K562 (cell line): ENCODE data around the gene SHANK3. TPM values are rescaled to one million over a fixed set of nuclear protein-coding genes. Genes with fewer than 3 reads are reported as not detected.

Experiments used
- ARHGAP35 ChIP-seq: fragments of 450-650 bp; IDR thresholded peaks from 2 replicates; pipeline ENCODE4 v1.6.1; 2018; ENCODE audit not compliant: partially characterized antibody
- HDGF ChIP-seq: fragments of 450-650 bp; IDR thresholded peaks from 2 replicates; pipeline ENCODE4 v1.6.1; 2016
- HNRNPL ChIP-seq: fragments of 200-400 bp; formaldehyde crosslinking; IDR thresholded peaks from 2 replicates; pipeline ENCODE4 v1.6.1; 2017; ENCODE audit warnings: low read depth, mild to moderate bottlenecking, low read length
- KDM5B ChIP-seq: fragments of 200-600 bp; sonication (generic); IDR thresholded peaks from 2 replicates; pipeline ENCODE4 v1.6.1; 2012; ENCODE audit warnings: low read depth, mild to moderate bottlenecking, moderate library complexity, low read length, control low read depth, inconsistent platforms; ENCODE audit not compliant: insufficient replicate concordance
- MCM2 ChIP-seq: fragments of 450-650 bp; IDR thresholded peaks from 2 replicates; pipeline ENCODE4 v1.6.1; 2017; ENCODE audit warnings: low read depth, mild to moderate bottlenecking
- MGA ChIP-seq: fragments of 450-650 bp; IDR thresholded peaks from 2 replicates; pipeline ENCODE4 v1.6.1; 2016; ENCODE audit warnings: mild to moderate bottlenecking, moderate library complexity
- MIER1 ChIP-seq: fragments of 450-650 bp; IDR thresholded peaks from 2 replicates; pipeline ENCODE4 v1.6.1; 2016; ENCODE audit warnings: antibody characterized with exemption, mild to moderate bottlenecking, low read depth
- NRF1 ChIP-seq, 2 experiments: fragments of 450-650 bp; IDR thresholded peaks in 1 of 2; conservative IDR thresholded peaks in 1 of 2; 2 replicates each; pipeline ENCODE4 v1.6.1; 2014; ENCODE audit warnings: mild to moderate bottlenecking in 2 of 2
- PHB2 ChIP-seq: fragments of 450-650 bp; IDR thresholded peaks from 2 replicates; pipeline ENCODE4 v1.6.1; 2017; ENCODE audit warnings: low read depth
- TRIM24 ChIP-seq, 2 experiments: fragments of 450-650 bp; IDR thresholded peaks; 2 replicates each; pipeline ENCODE4 v1.6.1; 2016
- UBTF ChIP-seq, 2 experiments: IDR thresholded peaks; 2 replicates each; pipeline ENCODE4 v1.6.1; 2012; ENCODE audit warnings: improper control_type of control experiment in 2 of 2, low read depth in 2 of 2, low read length in 2 of 2, borderline replicate concordance in 1 of 2
- ZBTB26 ChIP-seq: fragments of 450-650 bp; formaldehyde crosslinking; IDR thresholded peaks from 2 replicates; pipeline ENCODE4 v1.4.0; 2022; ENCODE audit warnings: missing genetic modification characterization
- ZNF121 ChIP-seq: sonication (generic); formaldehyde crosslinking; conservative IDR thresholded peaks from 2 replicates; pipeline ENCODE4 v1.8.0; 2022; ENCODE audit warnings: missing genetic modification reagents
- polyA plus RNA-seq, 8 experiments: library from polyadenylated mRNA; depleted of rRNA in 4 of 8; stranded (reverse) in 5 of 8; unstranded in 3 of 8; fragments of >200 nt; fragmentation: Nextera tagmentation in 2 of 8; fragmentation: Illumina TruSeq in 1 of 8; extraction: Ambion mirVana in 2 of 8; extraction: Trizol in 1 of 8; gene quantifications; 2 replicates each; pipeline versions ENCODE4 v1.2.1 to v1.2.3, GENCODE V29; 2011 to 2014; ENCODE audit warnings: inconsistent platforms in 1 of 8, missing spikeins in 1 of 8
- total RNA-seq, 7 experiments: library from RNA; depleted of rRNA in 6 of 7; stranded (reverse); fragments of >200 nt in 6 of 7; fragmentation: Illumina TruSeq in 2 of 7; extraction: Trizol in 2 of 7; gene quantifications; 2 replicates each; pipeline versions ENCODE4 v1.2.1 to v1.2.3, GENCODE V29; 2011 to 2021; ENCODE audit warnings: low replicate concordance in 1 of 7

The SHANK3 gene
- total and polyA plus RNA-seq, 9 of the 15 experiments (the other 6 are each of a cell fraction or from before 2014, with no cell fraction given) = 0.01 to 0.07 (median 0.03) TPM; not detected in 6

GRCh38 chr22:50628543-50629134 lies 44.0 kb upstream of the SHANK3 start (continued):
- TF ChIP-seq NRF1 (conservative IDR thresholded peaks at IDR 0.05 in 1 of 2, IDR thresholded peaks at IDR 0.05 in 1 of 2) (peak in 1 of 2 experiments; percentile 52; a peak in 2 of 4 replicates), ARHGAP35 (peak; percentile 30), MIER1 (0 out of 2 replicates have a peak, but pooled peaks have one; percentile 56), KDM5B (no peak), ZNF121 (CRISPR knock-in tag) (no peak), PHB2 (peak; percentile 31; the same call in 1 of the 2 replicates), MGA (peak; percentile 59; the same call in 1 of the 2 replicates), HDGF (peak; percentile 82; the same call in 1 of the 2 replicates), TRIM24 (IDR thresholded peaks at IDR 0.05) (peak in 1 of 2 experiments; percentile 29; a peak in 1 of 4 replicates), MCM2 (no peak), UBTF (IDR thresholded peaks at IDR 0.05; ENCODE audit: borderline replicate concordance in 1 of 2, low read depth in 2 of 2, low read length in 2 of 2) (peak in 1 of 2 experiments; percentile 15; a peak in 1 of 4 replicates), HNRNPL (no peak), ZBTB26 (CRISPR knock-in tag) (peak; percentile 74; the same call in 1 of the 2 replicates)
